CD4-positive, alpha-beta T cell treated with Interleukin-15 for 1 hour (primary cell): ENCODE measurements around the gene MET.
"Not testable (repeated sequence)": the region's sequence is repeated elsewhere in the genome, so short reads cannot be mapped to it uniquely, and the experiment has no call there.

ENCODE experiments used
- DNase-seq: peaks from one replicate; pipeline ENCODE4 v3.0.0-alpha.2; 2020

The MET gene

DNA sequence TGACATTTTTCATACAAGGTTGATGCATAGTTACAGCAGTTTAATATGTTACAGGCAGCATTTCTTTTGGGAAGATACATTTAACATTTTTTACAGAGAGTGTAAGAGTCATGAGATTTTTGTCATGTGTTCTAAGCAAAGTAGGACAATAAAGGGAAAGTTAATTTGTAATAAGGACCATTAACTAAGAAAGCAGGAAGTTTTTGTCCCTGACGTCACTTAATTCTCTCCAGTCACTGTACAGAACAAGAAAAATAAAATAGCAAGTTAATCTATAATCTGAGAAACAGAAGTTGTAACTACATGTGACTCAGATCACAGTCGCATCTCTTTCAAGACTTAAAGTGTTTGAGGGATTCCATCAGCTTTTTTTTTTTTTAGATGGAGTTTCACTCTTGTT, 140.9 kb downstream of the MET start:
- DNase-seq: no peak

DNA sequence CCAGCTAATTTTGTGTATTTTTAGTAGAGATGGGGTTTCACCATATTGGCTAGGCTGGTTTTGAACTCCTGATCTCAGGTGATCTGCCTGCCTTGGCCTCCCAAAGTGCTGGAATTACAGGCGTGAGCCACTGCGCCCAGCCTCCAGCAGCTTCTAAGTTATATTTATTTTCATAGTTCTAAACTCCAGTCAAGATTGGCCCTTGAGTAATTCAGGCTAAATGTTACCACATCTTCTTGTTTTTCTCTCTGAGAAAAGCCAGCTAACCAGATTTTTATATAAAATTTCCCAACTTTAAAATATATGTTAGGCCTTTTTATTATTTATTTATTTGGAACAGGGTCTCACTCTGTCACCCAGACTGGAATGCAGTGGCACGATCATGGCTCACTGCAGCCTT, 141.4 kb downstream of the MET start:
- DNase-seq: not testable (repeated sequence)

DNA sequence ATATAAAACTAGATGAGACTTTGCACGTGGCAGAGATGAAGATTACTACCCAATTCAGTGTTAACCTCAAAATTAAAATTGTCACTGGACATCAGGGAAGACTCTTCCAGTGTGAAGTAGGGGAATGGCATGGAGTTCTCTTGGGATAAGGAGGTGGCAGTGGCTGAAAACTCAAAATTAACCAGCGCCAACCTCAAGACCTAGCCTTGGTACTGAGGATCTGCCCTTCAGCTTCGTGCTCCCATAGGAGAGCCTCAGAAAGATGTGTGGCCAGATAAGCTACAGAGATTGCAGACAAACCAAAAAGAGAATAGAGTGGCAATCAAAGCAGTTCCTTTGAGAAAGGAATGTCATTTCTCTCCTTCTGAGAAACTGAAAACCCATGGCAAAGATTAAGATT, 143.0 kb downstream of the MET start:
- no peak for DNase-seq

DNA sequence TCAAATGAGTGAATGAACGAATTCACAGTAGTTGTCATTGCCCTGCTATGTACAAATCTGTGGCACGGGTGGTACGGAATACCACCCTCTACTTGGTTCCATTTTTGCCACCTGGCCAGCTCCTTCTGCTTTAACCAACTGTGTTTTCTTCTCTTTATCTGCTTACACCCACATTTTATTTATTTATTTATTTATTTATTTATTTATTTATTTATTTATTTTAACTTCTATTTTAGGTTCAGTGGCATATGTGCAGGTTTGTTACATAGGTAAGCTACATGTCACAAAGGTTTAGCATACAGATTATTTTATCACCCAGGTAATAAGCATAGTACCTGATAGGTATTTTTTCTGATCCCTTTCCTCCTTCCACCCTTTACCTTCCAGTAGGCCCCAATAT, 148.2 kb downstream of the MET start:
- no peak for DNase-seq

DNA sequence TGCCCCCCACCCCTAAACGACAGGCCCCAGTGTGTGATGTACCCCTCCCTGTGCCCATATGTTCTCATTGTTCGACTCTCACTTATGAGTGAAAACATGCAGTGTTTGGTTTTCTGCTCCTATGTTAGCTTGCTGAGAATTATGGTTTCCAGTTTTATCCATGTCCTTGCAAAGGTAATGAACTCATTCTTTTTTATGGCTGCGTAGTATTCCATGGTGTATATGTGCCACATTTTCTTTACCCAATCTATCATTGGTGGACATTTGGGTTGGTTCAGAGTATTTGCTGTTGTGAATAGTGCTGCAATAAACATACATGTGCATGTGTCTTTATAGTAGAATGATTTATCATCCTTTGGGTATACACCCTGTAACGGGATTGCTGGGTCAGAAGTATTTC, 149.7 kb downstream of the MET start:
- DNase-seq: not testable (repeated sequence)

DNA sequence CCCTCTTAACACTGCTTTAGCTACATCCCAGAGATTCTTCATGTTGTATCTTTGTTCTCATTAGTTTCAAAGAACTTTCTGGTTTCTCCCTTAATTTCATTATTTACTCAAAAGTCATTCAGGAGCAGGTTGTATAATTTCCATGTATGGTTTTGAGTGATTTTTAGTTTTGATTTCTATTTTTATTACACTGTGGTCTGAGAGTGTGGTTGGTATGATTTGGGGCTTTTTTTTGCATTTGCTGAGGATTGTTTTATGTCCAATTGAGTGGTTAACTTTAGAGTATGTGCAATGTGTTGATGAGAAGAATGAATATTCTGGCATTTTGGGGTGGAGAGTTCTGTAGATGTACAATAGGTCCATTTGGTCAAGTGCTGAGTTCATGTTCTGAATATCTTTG, 152.5 kb downstream of the MET start:
- no peak for DNase-seq

DNA sequence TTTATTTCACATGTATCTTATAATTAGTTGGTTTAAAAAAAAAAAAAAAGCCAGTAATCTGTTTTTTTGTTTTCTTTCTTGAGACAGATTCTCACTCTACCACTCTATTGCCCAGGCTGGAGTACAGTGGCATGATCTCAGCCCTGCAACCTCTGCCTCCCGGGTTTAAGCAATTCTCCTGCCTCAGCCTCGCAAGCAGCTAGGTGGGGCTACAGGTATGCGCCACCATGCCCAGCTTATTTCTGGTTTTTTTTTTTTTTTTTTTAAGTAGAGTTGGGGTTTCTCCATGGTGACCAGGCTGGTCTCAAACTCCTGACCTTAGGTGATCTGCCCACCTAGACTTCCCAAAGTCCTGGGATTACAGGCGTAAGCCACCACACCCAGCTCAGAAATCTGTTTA, 156.3 kb downstream of the MET start:
- DNase-seq: no peak

DNA sequence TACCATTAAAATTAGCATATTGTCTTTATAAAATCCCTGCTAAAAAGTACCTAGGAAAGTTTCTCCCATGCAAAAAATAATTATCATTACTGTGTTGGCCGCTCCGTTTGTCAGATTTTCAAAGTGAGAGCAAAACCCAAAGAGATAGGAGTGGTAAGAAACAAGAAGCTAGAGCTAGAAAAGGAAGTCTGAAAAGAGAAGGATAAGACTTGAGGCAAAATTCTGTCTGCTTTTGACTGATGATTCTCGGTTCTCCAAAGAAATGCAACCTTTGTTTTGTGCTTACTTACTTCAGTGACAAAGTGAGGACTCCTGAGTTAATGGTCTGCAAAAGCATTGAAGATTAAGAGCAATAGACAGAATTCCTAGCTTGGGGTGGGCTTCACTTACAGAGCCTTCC, 157.0 kb downstream of the MET start:
- DNase-seq: no peak

DNA sequence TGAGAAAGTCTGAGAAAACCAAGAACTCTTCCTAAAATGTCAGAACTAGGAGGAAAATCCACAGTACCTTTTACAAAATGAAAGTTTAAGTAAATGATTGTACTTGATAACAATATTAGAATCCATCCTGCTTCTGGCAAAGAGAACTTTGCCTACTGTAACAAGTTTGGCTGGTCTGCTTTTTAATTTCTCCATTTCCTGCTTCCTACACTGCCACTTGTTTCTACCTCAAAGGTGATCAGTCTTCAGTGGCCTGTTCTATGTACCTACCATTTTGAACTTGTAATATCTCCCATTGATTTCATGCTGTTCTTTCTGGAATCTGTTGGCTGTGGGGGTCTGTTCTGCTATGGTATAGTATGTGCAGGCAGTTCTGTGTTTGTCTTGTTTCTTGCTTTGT, 157.5 kb downstream of the MET start:
- no peak for DNase-seq

DNA sequence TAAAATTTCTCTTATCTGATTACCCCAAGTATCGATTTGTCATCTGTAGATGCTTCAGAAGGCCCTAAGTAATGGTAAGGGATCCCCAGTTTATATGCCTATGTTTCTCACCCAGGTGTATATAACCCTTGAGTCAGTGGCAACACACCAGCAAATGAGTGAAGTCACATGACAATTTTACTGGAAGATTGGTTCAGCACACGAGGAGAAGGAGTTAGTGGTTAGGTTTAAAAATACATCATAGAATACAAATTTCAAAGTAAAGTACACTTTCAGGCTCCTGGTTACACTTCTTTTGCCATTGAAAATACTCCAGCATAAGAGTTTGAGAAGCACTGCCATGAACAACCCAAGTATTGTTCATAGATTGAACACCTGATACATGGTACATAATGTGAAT, 160.7 kb downstream of the MET start:
- DNase-seq: no peak

DNA sequence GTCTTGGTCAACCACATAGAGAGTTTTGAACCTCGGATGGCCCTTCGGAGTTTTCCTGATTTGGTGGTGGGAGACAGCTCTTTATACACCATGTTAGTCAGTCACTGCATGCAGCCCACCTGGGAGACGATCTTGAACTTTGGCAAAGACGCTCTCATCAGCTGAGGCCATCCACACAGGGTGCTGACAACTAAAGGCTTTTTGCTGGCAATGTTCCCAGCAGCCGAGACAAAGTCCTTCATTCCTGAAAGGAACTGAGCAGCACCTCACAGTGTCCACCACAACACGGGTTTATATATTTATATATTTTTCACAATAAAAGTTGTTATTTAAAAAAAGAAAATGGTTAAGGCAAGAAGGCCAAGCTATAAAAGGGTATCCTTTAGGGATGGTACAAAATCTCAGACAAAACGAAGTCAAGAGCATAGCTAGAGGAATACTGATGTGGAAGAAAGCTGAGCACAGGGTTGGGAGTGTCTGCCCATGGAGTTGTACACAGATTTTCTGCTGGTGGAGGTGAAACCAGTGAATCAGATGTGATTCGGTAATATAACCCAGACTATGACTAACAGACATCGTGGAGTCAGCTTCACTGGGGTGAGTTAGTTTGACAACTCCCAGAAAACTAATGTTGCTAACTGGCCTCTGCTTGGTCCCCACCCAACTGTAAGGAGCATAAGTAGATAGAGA, 163.0 kb downstream of the MET start:
- no peak for DNase-seq

DNA sequence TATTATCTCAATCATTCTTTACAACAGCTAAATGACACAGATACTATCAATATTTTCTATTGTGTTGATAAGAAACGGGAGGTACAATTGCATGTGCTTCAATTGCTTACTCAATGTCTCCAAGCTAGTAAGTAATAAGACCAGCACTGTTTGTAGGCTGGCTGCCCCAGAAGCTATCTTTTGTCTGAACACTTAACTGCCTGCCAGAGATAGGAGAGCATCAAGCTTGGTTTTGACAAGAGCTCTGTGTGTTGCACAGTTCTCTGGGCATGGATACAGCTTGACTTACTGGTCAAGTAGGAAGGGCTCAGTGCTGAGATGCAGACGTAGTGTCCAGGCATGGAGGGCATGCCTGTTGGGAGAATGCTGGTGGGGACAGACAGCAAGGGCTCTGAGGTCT, 164.1 kb downstream of the MET start:
- DNase-seq: no peak

DNA sequence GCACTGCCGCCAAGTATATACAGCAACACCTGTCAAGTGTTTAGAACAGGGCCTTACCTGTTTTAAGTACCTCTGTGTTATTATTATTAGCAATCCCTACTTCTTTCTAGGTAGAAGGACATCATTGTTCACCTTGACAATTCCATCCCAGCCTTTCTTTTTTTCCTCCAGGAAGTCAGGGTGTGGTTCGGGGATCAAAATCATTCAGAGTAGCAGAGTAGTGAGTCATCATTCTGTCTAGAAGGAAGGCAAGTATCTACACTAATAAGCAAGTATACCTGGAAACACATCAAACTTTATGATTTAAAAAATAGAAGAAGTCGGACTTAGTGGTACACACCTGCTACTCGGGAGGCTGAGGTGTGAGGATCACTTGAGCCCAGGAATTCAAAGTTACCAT, 164.9 kb downstream of the MET start:
- no peak for DNase-seq

DNA sequence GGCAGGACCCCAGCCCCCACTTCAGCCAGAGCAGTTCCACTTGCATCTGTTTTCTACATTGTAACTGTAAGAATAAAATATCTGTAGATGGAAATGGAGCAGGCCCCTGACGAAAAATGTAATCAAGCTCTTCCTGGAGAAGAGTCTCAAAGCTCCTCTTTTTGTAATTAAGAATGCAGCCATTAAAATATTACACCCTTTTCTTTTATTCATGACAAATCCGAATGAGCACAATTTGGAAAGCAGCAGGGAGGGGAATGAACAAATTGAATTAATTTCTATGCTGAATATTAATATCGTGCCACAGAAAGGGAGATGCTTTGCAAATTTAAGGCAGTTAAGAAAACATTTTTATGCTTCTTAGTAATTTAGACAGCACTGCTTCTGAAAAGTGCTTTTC, 165.6 kb downstream of the MET start:
- no peak for DNase-seq

DNA sequence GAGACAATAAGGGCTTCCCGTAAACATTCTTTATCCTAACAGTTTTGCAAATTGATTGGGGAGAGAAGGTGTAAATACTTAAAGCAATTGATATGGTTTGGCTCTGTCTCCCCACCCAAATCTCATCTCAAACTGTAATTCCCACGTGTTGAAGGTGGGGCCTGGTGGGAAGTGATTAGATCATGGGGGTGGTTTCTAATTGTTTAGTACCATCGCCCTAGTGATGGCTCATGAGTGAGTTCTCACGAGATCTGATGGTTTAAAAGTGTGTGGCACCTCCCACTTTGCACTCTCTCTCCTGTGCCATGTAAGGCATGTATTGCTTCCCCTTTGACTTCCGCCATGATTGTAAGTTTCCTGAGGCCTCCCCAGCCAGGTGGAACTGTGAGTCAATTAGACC, 168.3 kb downstream of the MET start:
- DNase-seq: no peak

DNA sequence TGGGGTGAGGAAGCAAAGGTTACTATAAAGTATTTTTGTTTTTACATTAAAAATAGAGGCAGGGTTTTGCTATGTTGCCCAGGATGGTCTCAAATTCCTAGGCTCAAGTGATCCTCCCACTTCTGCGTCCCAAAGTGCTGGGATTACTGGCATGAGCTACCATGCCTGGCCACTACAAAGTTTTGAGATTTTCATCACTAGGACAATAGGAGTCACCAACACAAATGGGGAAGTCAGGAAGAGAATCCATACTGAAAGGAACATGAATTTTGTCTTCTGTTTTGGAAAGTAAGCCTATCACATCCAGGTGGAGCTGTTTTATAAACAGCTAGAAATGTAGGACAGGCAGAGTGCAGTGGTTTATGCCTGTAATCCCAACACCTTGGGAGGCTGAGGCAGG, 170.4 kb downstream of the MET start:
- DNase-seq: no peak

DNA sequence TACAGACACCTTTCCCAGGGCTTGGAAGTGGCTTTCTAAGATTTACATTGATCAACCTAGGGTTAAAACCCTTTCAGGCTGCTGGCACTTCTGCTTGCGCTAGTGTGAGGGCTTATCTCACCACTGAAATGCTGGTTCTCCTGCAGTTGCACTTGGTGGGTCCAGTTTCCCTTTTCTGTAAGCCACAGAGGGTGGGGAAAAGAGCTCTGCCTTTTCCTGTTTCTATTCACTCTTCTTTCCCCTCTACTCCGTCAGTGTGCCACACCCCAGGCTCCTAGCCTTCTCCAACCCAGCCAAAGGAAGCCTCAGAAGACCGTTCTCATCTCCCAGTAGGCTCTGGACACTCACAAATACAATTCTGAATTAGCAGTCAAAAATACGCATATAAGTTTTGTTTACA, 171.4 kb downstream of the MET start:
- peak; percentile 45 for DNase-seq
